ENCODE data around the gene CDK10.

- TF ChIP-seq, protein P1, sequence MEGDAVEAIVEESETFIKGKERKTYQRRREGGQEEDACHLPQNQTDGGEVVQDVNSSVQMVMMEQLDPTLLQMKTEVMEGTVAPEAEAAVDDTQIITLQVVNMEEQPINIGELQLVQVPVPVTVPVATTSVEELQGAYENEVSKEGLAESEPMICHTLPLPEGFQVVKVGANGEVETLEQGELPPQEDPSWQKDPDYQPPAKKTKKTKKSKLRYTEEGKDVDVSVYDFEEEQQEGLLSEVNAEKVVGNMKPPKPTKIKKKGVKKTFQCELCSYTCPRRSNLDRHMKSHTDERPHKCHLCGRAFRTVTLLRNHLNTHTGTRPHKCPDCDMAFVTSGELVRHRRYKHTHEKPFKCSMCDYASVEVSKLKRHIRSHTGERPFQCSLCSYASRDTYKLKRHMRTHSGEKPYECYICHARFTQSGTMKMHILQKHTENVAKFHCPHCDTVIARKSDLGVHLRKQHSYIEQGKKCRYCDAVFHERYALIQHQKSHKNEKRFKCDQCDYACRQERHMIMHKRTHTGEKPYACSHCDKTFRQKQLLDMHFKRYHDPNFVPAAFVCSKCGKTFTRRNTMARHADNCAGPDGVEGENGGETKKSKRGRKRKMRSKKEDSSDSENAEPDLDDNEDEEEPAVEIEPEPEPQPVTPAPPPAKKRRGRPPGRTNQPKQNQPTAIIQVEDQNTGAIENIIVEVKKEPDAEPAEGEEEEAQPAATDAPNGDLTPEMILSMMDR (IDR thresholded peaks at IDR 0.05), result no peak
- no peak for TF ChIP-seq SIN3A (IDR thresholded peaks at IDR 0.05; ENCODE audit: borderline replicate concordance, insufficient read depth, low read depth, low read length)
- TF ChIP-seq, protein P2, sequence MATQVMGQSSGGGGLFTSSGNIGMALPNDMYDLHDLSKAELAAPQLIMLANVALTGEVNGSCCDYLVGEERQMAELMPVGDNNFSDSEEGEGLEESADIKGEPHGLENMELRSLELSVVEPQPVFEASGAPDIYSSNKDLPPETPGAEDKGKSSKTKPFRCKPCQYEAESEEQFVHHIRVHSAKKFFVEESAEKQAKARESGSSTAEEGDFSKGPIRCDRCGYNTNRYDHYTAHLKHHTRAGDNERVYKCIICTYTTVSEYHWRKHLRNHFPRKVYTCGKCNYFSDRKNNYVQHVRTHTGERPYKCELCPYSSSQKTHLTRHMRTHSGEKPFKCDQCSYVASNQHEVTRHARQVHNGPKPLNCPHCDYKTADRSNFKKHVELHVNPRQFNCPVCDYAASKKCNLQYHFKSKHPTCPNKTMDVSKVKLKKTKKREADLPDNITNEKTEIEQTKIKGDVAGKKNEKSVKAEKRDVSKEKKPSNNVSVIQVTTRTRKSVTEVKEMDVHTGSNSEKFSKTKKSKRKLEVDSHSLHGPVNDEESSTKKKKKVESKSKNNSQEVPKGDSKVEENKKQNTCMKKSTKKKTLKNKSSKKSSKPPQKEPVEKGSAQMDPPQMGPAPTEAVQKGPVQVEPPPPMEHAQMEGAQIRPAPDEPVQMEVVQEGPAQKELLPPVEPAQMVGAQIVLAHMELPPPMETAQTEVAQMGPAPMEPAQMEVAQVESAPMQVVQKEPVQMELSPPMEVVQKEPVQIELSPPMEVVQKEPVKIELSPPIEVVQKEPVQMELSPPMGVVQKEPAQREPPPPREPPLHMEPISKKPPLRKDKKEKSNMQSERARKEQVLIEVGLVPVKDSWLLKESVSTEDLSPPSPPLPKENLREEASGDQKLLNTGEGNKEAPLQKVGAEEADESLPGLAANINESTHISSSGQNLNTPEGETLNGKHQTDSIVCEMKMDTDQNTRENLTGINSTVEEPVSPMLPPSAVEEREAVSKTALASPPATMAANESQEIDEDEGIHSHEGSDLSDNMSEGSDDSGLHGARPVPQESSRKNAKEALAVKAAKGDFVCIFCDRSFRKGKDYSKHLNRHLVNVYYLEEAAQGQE (IDR thresholded peaks at IDR 0.05; ENCODE audit: insufficient read depth in 1 of 2, low read depth in 2 of 2, low read length in 1 of 2), result no peak
Observed at GRCh38 chr16:89661215-89661614, 25.3 kb upstream of the CDK10 start.
